NCI-H345 treated with DMSO at 0.1 percent for 48 hours (cell line): ENCODE data around the gene PDE4B.
"Not testable (repeated sequence)": the region's sequence is repeated elsewhere in the genome, so short reads cannot be mapped to it uniquely, and the experiment has no call there.

Experiments
- DNase-seq: peaks from one replicate; lab custom pipeline; 2025; ENCODE audit not compliant: unreplicated experiment; lab: John Stamatoyannopoulos, UW

Gene PDE4B

GRCh38 chr1:66043186-66043585 is 250.5 kb downstream of the PDE4B start:
- no peak for DNase-seq

GRCh38 chr1:66044912-66045311 is 252.2 kb downstream of the PDE4B start:
- DNase-seq = no peak

- no peak for DNase-seq
Observed at GRCh38 chr1:66046415-66046814, 253.7 kb downstream of the PDE4B start.

- DNase-seq = no peak
Observed at GRCh38 chr1:66048011-66048410, 255.3 kb downstream of the PDE4B start.

GRCh38 chr1:66050123-66050522 is 257.4 kb downstream of the PDE4B start:
- no peak for DNase-seq

- no peak for DNase-seq
Observed at GRCh38 chr1:66050633-66051032, 257.9 kb downstream of the PDE4B start.

GRCh38 chr1:66055092-66055491 is 262.4 kb downstream of the PDE4B start:
- DNase-seq = no peak

- not testable (repeated sequence) for DNase-seq
Observed at GRCh38 chr1:66057448-66057847, 264.8 kb downstream of the PDE4B start.

GRCh38 chr1:66058558-66058957 is 265.9 kb downstream of the PDE4B start:
- DNase-seq = no peak

GRCh38 chr1:66067219-66067618 is 274.5 kb downstream of the PDE4B start:
- not testable (repeated sequence) for DNase-seq

- no peak for DNase-seq
Observed at GRCh38 chr1:66069976-66070876, 277.5 kb downstream of the PDE4B start.

GRCh38 chr1:66073388-66073787 is 280.7 kb downstream of the PDE4B start:
- no peak for DNase-seq

GRCh38 chr1:66074147-66074546 is 281.5 kb downstream of the PDE4B start:
- DNase-seq = no peak

GRCh38 chr1:66078412-66078811 is 285.7 kb downstream of the PDE4B start:
- DNase-seq = no peak

- DNase-seq = no peak
Observed at GRCh38 chr1:66083003-66083402, 290.3 kb downstream of the PDE4B start.

- no peak for DNase-seq
Observed at GRCh38 chr1:66084442-66084841, 291.7 kb downstream of the PDE4B start.

GRCh38 chr1:66085600-66085999 is 292.9 kb downstream of the PDE4B start:
- DNase-seq = no peak

- no peak for DNase-seq
Observed at GRCh38 chr1:66088787-66089186, 296.1 kb downstream of the PDE4B start.

GRCh38 chr1:66090859-66091457 is 298.3 kb downstream of the PDE4B start:
- DNase-seq = no peak

GRCh38 chr1:66095190-66095589 is 302.5 kb downstream of the PDE4B start:
- no peak for DNase-seq

GRCh38 chr1:66100959-66101358 is 308.3 kb downstream of the PDE4B start:
- DNase-seq = not testable (repeated sequence)

GRCh38 chr1:66104076-66104475 is 311.4 kb downstream of the PDE4B start:
- not testable (repeated sequence) for DNase-seq
